ENCODE measurements around the gene TMEM150B.

The TMEM150B gene

GRCh38 chr19:55354698-55355212, 29.6 kb upstream of the TMEM150B start, which contains the start of gene COX6B2:
Gene COX6B2 (minus strand): TSS chr19:55354719. CDS start chr19:55354521, 198 bp downstream.
- DNase-seq (ENCODE audit: low read depth), result no peak

GRCh38 chr19:55353803-55354697, 28.9 kb upstream of the TMEM150B start:
- DNase-seq (ENCODE audit: low read depth), result peak; percentile 34

- no peak for DNase-seq (ENCODE audit: low read depth)
These were observed 28.2 kb upstream of the TMEM150B start for GRCh38 chr19:55353356-55353802.

- DNase-seq (ENCODE audit: low read depth), result no peak
These were observed 27.5 kb upstream of the TMEM150B start for GRCh38 chr19:55352549-55353145.

- no peak for DNase-seq (ENCODE audit: low read depth)
These were observed 26.9 kb upstream of the TMEM150B start for GRCh38 chr19:55352040-55352439.

- no peak for DNase-seq (ENCODE audit: low read depth)
These were observed 25.6 kb upstream of the TMEM150B start for GRCh38 chr19:55350620-55351315.

- no peak for DNase-seq (ENCODE audit: low read depth)
These were observed 23.3 kb upstream of the TMEM150B start for GRCh38 chr19:55348317-55349034.

GRCh38 chr19:55347442-55348009, 22.4 kb upstream of the TMEM150B start:
- no peak for DNase-seq (ENCODE audit: low read depth)

- no peak for DNase-seq (ENCODE audit: low read depth)
These were observed 21.7 kb upstream of the TMEM150B start for GRCh38 chr19:55346725-55347441.

- no peak for DNase-seq (ENCODE audit: low read depth)
These were observed 20.9 kb upstream of the TMEM150B start for GRCh38 chr19:55345818-55346724.

GRCh38 chr19:55345101-55345817, 20.1 kb upstream of the TMEM150B start:
- DNase-seq (ENCODE audit: low read depth), result no peak

- DNase-seq (ENCODE audit: low read depth), result no peak
These were observed 19.3 kb upstream of the TMEM150B start for GRCh38 chr19:55344444-55344843.

- no peak for DNase-seq (ENCODE audit: low read depth)
These were observed 16.7 kb upstream of the TMEM150B start for GRCh38 chr19:55341595-55342531.

GRCh38 chr19:55341171-55341588, 16.0 kb upstream of the TMEM150B start:
- no peak for DNase-seq (ENCODE audit: low read depth)

GRCh38 chr19:55340784-55341147, 15.6 kb upstream of the TMEM150B start:
- no peak for DNase-seq (ENCODE audit: low read depth)

- no peak for DNase-seq (ENCODE audit: low read depth)
These were observed 15.0 kb upstream of the TMEM150B start for GRCh38 chr19:55339889-55340783.
